Thyroid gland (tissue), 4 donors: ENCODE measurements around the gene GRID2IP. TPM values are rescaled to one million over a fixed set of nuclear protein-coding genes. Genes with fewer than 3 reads are reported as not detected.

Experiments used
- DNase-seq, 2 donors: peaks; one replicate each; pipeline ENCODE4 v3.0.0-alpha.2; 2019
- H3K27ac ChIP-seq, 3 donors: fragments of 200-600 bp; sonication (generic); 1 replicate in 2 of 3; 2 replicates in 1 of 3; pipeline ENCODE4 v1.5.1; 2016 to 2019; ENCODE audit warnings: mild to moderate bottlenecking in 1 of 3, moderate library complexity in 1 of 3
- H3K27me3 ChIP-seq: fragments of 200-600 bp; sonication (generic); one replicate; pipeline ENCODE4 v1.5.1; 2019
- H3K36me3 ChIP-seq, 2 donors: fragments of 200-600 bp; sonication (generic); one replicate each; pipeline ENCODE4 v1.5.1; 2016 to 2019
- H3K4me1 ChIP-seq, 2 donors: fragments of 200-600 bp; sonication (generic); one replicate each; pipeline ENCODE4 v1.5.1; 2017 to 2019
- H3K4me3 ChIP-seq, 3 donors: fragments of 200-600 bp; sonication (generic); replicated peaks in 1 of 3; 1 replicate in 2 of 3; 2 replicates in 1 of 3; pipeline ENCODE4 v1.5.1; 2016; ENCODE audit warnings: mild to moderate bottlenecking in 1 of 3
- H3K9me3 ChIP-seq: fragments of 200-600 bp; sonication (generic); one replicate; pipeline ENCODE4 v1.5.1; 2017
- POLR2A ChIP-seq, 2 donors: fragments of 450-650 bp; IDR thresholded peaks; one replicate each; pipeline ENCODE4 v1.6.1; 2017; ENCODE audit warnings: antibody characterized with exemption in 2 of 2, mild to moderate bottlenecking in 2 of 2, moderate library complexity in 1 of 2
- WGBS, 2 donors: methylation state at CpG; one replicate each; pipeline ENCODE4 v1.1.5; 2017; 5-methylcytosine and 5-hydroxymethylcytosine counted together
- intact Hi-C: fragments of 100-400 bp; cut with DNase I; formaldehyde crosslinking; loops from one replicate; pipeline ENCODE4 v1.15.1; 2023
- total RNA-seq, 4 donors: library from RNA; depleted of rRNA; stranded (reverse); fragments of >200 nt; gene quantifications; one replicate each; pipeline ENCODE4 v1.2.3, GENCODE V29; 2016
- TF ChIP-seq, protein P1 (sequence below), 6 experiments: fragments of 200-600 bp in 3 of 6; fragments of 450-650 bp in 3 of 6; sonication (generic) in 3 of 6; IDR thresholded peaks; one replicate each; pipeline ENCODE4 v1.5.1; 2016 to 2019; ENCODE audit warnings: antibody characterized with exemption in 6 of 6, mild to moderate bottlenecking in 2 of 6, inconsistent platforms in 1 of 6, moderate library complexity in 1 of 6

Gene GRID2IP
- total RNA-seq, 4 donors from 2014 or later = 0.13 to 0.67 (median 0.40) TPM

- intact Hi-C loops = no loop called here
- Histone ChIP-seq H3K27me3 (no peaks in the 10 kb centered on the region), H3K4me1 (peaks cover 58 to 64% of the 10 kb centered on the region in 2 donors), H3K36me3 (no peaks in the 10 kb centered on the region), H3K4me3 (no peak overlapping the region), H3K27ac (peak overlapping the region in 2 of 3 donors; percentile 44 to 52), H3K9me3 (no peaks in the 10 kb centered on the region)
- TF ChIP-seq, protein P1, sequence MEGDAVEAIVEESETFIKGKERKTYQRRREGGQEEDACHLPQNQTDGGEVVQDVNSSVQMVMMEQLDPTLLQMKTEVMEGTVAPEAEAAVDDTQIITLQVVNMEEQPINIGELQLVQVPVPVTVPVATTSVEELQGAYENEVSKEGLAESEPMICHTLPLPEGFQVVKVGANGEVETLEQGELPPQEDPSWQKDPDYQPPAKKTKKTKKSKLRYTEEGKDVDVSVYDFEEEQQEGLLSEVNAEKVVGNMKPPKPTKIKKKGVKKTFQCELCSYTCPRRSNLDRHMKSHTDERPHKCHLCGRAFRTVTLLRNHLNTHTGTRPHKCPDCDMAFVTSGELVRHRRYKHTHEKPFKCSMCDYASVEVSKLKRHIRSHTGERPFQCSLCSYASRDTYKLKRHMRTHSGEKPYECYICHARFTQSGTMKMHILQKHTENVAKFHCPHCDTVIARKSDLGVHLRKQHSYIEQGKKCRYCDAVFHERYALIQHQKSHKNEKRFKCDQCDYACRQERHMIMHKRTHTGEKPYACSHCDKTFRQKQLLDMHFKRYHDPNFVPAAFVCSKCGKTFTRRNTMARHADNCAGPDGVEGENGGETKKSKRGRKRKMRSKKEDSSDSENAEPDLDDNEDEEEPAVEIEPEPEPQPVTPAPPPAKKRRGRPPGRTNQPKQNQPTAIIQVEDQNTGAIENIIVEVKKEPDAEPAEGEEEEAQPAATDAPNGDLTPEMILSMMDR (IDR thresholded peaks at IDR 0.05) = no peak
- TF ChIP-seq POLR2A (IDR thresholded peaks at IDR 0.05) = no peak
- no peak for DNase-seq
- 49 to 62% methylated on average over 5 of the region's 5 CpGs for WGBS, 2 donors
These were observed 71.0 kb downstream of the GRID2IP start for GRCh38 chr7:6480323-6480660.

DNA sequence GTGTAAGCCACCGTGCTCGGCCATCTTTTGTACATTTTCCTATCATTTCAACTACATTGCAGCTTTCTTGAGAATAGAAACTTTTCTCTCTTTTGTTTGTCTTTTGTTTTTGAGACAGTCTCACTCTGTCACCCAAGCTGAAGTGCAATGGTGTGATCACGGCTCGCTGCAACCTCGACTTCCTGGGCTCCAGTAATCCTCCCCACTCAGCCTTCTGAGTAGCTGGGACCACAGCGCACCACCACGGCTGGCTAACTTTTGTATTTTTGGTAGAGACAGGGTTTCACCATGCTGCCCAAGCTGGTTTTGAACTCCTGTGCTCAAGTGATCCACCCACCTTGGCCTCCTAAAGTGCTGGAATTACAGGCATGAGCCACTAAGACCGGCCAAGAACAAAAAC is 72.2 kb downstream of the GRID2IP start:
- Histone ChIP-seq H3K4me3 (no peak overlapping the region), H3K36me3 (no peaks in the 10 kb centered on the region), H3K9me3 (no peaks in the 10 kb centered on the region), H3K4me1 (peaks cover 58 to 60% of the 10 kb centered on the region in 2 donors), H3K27me3 (no peaks in the 10 kb centered on the region), H3K27ac (peak overlapping the region in 2 of 3 donors; percentile 44 to 52)
- intact Hi-C loops = no loop called here
- 74 to 79% methylated on average over 8 of the region's 8 CpGs for WGBS, 2 donors
- peak; percentile 21 to 55 for DNase-seq
- no peak for TF ChIP-seq POLR2A (IDR thresholded peaks at IDR 0.05)
- TF ChIP-seq, protein P1 (IDR thresholded peaks at IDR 0.05) = no peak

- intact Hi-C loops = no loop called here
- Histone ChIP-seq H3K27ac (peak overlapping the region; percentile 29 to 41 (median 32)), H3K4me3 (no peak overlapping the region), H3K27me3 (no peaks in the 10 kb centered on the region), H3K9me3 (no peaks in the 10 kb centered on the region), H3K4me1 (peaks cover 58 to 60% of the 10 kb centered on the region in 2 donors), H3K36me3 (peaks cover 2 to 6% of the 10 kb centered on the region in 2 donors)
- peak; percentile 54 to 72 for DNase-seq
- 69 to 70% methylated on average over 7 of the region's 7 CpGs for WGBS, 2 donors
- TF ChIP-seq POLR2A (IDR thresholded peaks at IDR 0.05) = no peak
- TF ChIP-seq, protein P1 (IDR thresholded peaks at IDR 0.05) = no peak
These were observed 73.1 kb downstream of the GRID2IP start for GRCh38 chr7:6478186-6478585.

- 59 to 71% methylated on average over 1 of the region's 1 CpG for WGBS, 2 donors
- no peak for TF ChIP-seq POLR2A (IDR thresholded peaks at IDR 0.05)
- TF ChIP-seq, protein P1 (IDR thresholded peaks at IDR 0.05) = no peak
- H3K9me3 ChIP-seq = no peaks in the 10 kb centered on the region
- peaks cover 7 to 11% of the 10 kb centered on the region in 2 donors for H3K36me3 ChIP-seq
- H3K4me3 ChIP-seq = no peak overlapping the region
- no peak for DNase-seq
- no peaks in the 10 kb centered on the region for H3K27me3 ChIP-seq
- intact Hi-C loops = no loop called here
- H3K4me1 ChIP-seq = peaks cover 53 to 58% of the 10 kb centered on the region in 2 donors
- H3K27ac ChIP-seq = peak overlapping the region in 1 of 3 donors; percentile 41
These were observed 74.0 kb downstream of the GRID2IP start for GRCh38 chr7:6477318-6477660.

DNA sequence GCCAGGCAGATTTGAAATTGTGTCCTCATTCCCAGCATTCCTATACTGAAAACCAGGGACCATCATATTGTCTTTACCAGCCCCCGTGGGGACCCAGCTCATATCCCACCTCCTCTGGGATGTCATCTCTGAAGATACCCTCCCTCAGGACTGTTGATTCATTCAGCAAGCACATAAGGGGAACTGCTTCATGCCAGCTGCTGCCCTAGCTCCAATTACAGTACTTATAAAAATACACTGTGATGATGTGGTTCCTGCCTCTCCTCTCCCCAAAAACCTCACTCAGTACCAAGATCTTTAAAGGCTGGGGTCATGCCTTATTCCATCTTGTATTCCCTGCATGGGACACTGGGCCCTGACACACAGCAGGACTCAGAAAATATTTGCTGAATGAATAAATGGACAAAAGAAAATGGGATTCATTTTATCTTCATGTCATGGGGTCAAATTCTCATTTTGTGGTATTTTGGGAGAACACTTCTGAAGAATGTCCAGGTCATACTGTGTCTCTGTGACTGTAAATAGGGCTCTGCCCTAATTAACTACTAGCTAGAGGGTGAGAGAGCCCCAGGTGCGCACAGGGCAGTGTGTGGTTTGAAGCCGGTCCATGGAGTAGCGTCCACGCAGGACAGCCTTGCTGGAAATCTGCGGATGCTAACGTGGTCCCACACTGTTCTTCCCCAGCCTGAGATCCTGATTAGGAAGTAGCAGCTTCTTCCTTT is 74.5 kb downstream of the GRID2IP start:
- DNase-seq = no peak
- TF ChIP-seq, protein P1 (IDR thresholded peaks at IDR 0.05) = no peak
- TF ChIP-seq POLR2A (IDR thresholded peaks at IDR 0.05) = no peak
- Histone ChIP-seq H3K4me1 (peaks cover 50 to 53% of the 10 kb centered on the region in 2 donors), H3K4me3 (no peak overlapping the region), H3K27me3 (no peaks in the 10 kb centered on the region), H3K36me3 (peaks cover 12 to 14% of the 10 kb centered on the region in 2 donors), H3K9me3 (no peaks in the 10 kb centered on the region), H3K27ac (peak overlapping the region in 1 of 3 donors; percentile 41)
- 79 to 88% methylated on average over 7 of the region's 7 CpGs for WGBS, 2 donors
- intact Hi-C loops = no loop called here
